ENCODE data around the gene SOX4.

The SOX4 gene

DNA sequence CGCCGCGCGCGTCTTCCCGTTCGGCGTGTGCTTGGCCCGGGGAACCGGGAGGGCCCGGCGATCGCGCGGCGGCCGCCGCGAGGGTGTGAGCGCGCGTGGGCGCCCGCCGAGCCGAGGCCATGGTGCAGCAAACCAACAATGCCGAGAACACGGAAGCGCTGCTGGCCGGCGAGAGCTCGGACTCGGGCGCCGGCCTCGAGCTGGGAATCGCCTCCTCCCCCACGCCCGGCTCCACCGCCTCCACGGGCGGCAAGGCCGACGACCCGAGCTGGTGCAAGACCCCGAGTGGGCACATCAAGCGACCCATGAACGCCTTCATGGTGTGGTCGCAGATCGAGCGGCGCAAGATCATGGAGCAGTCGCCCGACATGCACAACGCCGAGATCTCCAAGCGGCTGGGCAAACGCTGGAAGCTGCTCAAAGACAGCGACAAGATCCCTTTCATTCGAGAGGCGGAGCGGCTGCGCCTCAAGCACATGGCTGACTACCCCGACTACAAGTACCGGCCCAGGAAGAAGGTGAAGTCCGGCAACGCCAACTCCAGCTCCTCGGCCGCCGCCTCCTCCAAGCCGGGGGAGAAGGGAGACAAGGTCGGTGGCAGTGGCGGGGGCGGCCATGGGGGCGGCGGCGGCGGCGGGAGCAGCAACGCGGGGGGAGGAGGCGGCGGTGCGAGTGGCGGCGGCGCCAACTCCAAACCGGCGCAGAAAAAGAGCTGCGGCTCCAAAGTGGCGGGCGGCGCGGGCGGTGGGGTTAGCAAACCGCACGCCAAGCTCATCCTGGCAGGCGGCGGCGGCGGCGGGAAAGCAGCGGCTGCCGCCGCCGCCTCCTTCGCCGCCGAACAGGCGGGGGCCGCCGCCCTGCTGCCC lies 1.1 kb downstream of the SOX4 start:
- no peak for DNase-seq (ENCODE audit: low spot score)

DNA sequence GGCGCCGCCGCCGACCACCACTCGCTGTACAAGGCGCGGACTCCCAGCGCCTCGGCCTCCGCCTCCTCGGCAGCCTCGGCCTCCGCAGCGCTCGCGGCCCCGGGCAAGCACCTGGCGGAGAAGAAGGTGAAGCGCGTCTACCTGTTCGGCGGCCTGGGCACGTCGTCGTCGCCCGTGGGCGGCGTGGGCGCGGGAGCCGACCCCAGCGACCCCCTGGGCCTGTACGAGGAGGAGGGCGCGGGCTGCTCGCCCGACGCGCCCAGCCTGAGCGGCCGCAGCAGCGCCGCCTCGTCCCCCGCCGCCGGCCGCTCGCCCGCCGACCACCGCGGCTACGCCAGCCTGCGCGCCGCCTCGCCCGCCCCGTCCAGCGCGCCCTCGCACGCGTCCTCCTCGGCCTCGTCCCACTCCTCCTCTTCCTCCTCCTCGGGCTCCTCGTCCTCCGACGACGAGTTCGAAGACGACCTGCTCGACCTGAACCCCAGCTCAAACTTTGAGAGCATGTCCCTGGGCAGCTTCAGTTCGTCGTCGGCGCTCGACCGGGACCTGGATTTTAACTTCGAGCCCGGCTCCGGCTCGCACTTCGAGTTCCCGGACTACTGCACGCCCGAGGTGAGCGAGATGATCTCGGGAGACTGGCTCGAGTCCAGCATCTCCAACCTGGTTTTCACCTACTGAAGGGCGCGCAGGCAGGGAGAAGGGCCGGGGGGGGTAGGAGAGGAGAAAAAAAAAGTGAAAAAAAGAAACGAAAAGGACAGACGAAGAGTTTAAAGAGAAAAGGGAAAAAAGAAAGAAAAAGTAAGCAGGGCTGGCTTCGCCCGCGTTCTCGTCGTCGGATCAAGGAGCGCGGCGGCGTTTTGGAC lies 2.0 kb downstream of the SOX4 start:
- no peak for DNase-seq (ENCODE audit: low spot score)

DNA sequence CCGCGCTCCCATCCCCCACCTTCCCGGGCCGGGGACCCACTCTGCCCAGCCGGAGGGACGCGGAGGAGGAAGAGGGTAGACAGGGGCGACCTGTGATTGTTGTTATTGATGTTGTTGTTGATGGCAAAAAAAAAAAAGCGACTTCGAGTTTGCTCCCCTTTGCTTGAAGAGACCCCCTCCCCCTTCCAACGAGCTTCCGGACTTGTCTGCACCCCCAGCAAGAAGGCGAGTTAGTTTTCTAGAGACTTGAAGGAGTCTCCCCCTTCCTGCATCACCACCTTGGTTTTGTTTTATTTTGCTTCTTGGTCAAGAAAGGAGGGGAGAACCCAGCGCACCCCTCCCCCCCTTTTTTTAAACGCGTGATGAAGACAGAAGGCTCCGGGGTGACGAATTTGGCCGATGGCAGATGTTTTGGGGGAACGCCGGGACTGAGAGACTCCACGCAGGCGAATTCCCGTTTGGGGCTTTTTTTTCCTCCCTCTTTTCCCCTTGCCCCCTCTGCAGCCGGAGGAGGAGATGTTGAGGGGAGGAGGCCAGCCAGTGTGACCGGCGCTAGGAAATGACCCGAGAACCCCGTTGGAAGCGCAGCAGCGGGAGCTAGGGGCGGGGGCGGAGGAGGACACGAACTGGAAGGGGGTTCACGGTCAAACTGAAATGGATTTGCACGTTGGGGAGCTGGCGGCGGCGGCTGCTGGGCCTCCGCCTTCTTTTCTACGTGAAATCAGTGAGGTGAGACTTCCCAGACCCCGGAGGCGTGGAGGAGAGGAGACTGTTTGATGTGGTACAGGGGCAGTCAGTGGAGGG lies 2.8 kb downstream of the SOX4 start:
- no peak for DNase-seq (ENCODE audit: low spot score)

DNA sequence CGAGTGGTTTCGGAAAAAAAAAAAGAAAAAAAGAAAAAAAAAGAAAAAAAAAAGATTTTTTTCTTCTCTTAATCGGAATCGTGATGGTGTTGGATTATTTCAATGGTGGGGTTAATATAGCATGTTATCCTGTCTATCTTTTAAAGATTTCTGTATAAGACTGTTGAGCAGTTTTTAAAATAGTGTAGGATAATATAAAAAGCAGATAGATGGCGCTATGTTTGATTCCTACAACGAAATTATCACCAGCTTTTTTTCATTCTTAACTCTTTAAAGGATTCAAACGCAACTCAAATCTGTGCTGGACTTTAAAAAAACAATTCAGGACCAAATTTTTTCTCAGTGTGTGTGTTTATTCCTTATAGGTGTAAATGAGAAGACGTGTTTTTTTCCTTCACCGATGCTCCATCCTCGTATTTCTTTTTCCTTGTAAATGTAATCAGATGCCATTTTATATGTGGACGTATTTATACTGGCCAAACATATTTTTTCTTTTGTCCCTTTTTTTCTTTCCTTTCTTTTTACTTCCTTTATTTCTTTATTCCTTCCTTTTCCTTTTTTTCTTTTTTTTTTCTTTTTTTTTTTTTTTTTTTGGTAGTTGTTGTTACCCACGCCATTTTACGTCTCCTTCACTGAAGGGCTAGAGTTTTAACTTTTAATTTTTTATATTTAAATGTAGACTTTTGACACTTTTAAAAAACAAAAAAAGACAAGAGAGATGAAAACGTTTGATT lies 3.6 kb downstream of the SOX4 start:
- no peak for DNase-seq (ENCODE audit: low spot score)

DNA sequence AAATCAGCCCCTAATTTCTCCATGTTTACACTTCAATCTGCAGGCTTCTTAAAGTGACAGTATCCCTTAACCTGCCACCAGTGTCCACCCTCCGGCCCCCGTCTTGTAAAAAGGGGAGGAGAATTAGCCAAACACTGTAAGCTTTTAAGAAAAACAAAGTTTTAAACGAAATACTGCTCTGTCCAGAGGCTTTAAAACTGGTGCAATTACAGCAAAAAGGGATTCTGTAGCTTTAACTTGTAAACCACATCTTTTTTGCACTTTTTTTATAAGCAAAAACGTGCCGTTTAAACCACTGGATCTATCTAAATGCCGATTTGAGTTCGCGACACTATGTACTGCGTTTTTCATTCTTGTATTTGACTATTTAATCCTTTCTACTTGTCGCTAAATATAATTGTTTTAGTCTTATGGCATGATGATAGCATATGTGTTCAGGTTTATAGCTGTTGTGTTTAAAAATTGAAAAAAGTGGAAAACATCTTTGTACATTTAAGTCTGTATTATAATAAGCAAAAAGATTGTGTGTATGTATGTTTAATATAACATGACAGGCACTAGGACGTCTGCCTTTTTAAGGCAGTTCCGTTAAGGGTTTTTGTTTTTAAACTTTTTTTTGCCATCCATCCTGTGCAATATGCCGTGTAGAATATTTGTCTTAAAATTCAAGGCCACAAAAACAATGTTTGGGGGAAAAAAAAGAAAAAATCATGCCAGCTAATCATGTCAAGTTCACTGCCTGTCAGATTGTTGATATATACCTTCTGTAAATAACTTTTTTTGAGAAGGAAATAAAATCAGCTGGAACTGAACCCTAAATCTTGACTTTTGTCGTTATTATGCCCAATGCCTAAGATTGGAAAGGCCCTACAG lies 4.5 kb downstream of the SOX4 start:
- DNase-seq (ENCODE audit: low spot score): no peak

DNA sequence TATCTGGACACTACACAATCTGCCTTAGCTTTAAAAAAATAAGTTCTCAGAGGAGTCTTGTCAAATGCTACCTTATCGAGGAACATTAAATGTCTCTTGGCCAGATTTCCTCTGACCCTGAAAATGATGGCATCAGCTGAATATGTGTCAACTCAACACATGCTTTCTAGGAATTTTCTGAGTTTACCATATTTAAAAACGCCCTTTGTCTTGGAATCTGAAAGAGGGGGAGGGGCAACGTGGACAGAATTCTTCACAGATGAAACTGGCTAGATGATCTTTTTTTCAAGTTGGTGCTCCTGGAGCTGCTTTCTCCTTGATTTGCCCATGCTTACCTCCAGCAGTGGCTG lies 5.1 kb downstream of the SOX4 start:
- DNase-seq (ENCODE audit: low spot score): no peak

DNA sequence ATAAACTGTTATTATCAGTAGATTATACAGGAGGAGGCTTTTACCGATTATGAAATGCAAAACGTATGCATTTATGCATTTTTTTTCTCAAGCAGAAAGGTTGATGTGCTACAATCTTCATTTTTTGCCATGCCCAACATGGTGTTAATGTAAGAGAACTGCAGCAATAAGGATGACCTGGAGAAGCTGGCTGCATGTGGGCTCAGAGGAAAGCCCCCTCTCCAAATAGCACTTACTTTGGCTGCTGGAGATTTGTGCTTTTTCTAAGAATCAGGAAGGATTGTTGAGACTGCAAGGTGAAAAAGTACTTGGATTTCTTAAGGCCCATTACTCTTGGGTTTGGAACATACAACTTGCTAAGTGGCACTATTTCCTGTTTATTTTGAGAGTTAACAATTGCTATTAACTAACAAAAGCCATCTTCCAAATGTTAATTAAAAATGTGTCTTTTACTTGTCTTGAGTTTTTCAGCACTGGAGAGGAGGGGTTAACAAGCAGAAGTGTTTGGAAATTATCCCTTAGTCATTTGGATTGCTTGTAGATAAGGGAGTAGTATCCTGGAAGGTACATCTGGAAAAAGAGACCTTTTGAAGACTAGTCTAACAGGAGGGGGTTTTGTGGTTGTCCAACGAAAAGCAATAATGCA lies 5.6 kb downstream of the SOX4 start:
- no peak for DNase-seq (ENCODE audit: low spot score)

DNA sequence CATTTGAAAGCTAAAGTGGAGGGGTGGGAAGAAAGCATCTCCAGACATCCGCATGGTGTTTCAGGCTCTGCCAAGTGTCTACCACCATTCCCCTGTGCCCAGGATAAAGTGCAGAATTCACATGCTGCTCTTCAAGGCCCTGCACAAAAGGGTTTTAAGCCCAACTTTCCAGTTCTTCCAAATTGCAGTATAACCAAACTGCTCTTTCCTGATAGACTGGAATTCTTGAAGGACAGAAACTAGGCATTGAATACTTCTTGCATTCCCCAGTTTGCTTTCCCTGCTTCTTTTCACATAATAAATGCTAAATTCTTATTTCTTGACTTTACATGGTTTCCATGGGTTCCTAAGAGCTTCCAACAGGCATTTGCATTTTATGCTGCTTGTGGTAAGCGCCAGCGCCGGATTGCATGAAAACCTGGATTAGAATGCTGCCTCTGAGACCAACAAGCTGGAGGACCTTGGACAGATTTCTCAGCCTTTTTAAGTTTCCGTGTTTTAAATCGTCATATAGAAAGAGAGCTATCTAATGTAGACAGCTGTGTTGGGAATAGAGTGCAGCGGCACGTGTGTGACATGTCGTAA lies 7.9 kb downstream of the SOX4 start:
- no peak for DNase-seq (ENCODE audit: low spot score)

DNA sequence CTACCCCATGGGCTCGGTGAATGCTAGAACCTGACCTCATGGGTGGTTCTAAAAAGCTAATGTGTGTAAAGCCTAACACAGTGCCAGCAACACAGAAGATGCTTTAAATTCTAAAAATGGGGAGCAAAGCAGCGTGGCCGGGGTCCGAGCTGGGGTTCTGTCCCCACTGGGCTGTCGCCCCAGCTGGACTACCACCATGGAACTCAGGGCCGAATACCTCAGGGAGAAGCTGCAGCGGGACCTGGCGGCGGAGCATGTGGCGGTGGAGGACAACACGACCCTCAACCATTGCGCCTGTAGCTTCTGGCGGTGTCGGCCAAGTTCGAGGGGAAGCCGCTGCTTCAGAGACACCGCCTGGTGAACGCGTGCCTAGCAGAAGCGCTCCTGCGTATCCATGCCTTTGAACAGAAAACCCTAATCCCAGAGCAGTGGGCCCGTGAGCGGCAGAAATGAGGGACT lies 8.4 kb downstream of the SOX4 start:
- no peak for DNase-seq (ENCODE audit: low spot score)

DNA sequence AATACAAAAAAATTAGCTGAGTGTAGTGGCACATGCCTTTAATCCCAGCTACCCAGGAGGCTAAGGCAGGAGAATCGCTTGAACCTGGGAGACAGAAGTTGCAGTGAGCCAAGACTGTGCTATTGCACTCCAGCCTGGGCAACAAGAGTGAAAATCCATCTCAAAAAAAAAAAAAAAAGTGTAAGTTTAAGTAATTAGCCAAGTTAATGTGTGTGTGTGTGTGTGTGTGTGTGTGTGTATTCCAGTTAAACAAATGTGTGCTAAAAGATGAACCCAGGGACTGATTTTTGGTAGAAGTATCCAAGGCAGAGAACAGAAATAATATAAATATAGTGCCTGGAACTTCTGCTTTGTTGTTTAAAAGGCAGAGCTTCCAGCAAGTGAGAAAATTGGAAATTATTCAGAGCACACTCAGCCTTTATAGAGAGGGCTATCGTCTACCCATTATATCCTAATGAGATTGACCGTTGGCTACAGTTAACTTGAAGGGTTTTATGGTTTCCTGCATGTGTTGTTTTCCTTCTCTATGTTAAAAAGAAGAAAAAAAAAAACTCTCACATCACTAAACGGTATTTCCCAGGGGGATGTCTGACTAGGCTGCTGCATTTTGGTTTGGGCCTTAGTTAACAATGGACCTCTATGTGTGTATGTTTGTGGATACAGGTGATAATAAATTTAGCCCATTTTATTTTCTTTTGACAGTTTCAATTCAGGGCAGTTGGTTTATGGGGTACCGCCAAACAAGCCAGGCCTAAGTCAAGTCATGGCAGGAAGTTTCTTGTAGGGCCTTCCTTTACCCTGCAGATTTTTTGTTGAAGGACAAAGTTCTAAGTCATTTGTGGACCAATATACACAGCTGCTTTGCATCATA lies 9.8 kb downstream of the SOX4 start:
- no peak for DNase-seq (ENCODE audit: low spot score)

DNA sequence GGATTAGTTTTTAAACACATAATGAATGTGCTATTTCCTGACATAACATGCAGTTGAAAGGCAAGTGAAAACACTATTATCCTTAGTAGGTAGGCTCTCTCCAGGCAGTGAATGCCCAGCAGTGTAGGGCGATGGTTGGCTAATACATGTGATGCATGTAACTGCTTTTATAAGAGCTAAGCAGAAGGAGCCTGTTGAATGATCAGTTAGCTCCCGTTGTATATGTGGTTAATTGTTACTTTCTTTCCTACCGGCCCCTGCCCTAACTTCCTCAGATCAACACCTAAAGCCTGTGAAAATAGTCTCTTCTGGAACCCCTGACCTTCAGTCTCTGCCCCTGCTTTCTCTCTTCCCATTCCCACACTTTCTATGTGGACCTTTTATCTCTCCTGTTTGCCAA lies 10.5 kb downstream of the SOX4 start:
- DNase-seq (ENCODE audit: low spot score): no peak

DNA sequence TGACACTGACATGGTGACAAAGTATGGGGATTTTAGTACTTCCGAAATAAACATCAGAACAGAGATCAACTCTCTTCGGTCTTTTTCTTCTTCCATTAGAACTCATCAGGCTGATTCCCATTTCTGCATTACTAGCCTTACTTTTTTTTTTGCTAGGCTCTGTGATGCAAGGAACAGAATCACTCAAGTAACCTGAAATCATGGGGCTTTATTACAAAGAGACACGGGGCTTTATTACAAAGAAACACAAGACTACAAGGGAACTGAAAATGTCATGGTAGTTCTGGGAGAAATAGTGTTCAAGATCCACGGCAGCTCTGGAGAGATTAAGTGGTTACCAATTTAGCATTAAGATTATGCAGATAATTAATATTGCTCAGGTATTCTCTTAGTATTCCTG lies 11.6 kb downstream of the SOX4 start:
- no peak for DNase-seq (ENCODE audit: low spot score)

DNA sequence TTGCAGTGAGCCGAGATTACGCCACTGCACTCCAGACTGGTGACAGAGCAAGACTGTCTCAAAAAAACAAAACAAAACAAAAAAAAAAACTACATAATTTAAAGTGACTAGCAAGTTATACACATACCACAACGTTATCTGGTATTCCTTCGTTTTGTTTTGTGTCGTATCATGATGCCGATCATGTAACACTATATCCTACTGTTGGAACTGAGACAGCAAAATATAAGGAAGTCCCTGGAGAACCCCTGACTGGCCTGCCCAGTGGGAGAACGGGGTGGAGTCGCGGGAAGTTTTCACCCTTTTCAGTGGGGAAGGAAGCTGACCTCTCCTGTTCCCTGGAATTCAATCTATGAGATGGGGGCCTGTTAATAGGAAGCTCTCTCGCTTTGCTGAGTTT lies 15.1 kb downstream of the SOX4 start:
- DNase-seq (ENCODE audit: low spot score): no peak

DNA sequence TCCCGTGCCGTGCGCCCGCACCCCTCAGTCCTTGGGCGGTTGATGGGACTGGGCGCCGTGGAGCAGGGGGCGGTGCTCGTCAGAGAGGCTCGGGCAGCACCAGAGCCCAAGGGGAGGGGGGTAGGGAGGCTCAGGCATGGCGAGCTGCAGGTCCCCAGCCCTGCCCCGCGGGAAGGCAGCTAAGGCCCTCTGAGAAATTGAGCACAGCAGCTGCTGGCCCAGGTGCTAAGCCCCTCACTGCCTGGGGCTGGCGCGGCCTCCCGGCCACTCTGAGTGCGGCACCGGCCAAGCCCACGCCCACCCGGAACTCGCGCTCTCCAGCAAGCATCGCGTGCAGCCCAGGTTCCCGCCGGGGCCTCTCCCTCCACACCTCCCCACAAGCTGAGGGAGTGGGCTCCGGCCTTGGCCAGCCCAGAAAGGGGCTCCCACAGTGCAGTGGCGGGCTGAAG lies 16.4 kb downstream of the SOX4 start:
- DNase-seq (ENCODE audit: low spot score): no peak

DNA sequence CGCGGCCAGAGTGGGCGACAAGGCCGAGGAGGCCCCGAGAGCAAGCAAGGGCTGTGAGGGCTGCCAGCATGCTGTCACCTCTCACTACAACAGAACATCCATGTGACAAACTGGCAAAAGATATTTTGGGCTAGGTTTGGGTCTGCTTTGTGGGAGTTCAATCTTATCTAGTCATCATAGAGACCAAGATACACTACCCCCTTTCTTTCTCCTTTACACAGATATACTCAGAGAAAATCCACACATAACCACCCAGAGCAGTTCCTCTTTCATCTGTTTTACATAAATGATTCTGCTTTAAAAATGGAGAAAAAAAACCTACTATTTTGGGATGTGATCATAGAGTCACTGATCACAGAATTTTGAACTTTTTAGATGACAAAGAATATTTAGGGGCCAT lies 16.8 kb downstream of the SOX4 start:
- DNase-seq (ENCODE audit: low spot score): no peak

DNA sequence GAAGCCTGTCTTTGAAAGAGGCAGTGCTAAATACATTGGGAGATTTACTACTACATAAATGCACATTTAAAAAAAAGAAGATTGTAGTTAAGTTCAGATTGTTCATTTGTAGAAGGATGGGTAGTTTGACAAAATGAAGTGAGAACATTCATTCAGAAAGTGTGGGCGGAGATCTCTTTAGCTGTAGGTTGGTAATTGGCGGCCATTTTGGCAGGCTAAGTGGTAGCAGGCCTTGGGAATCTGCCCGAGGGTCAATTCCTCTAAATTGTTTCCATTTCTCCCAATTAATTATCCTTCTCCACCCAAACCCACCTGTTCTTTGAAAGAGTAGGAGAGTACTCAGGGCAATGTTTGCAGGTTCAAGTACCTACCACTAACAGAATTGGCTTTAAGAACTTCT lies 17.9 kb downstream of the SOX4 start:
- no peak for DNase-seq (ENCODE audit: low spot score)

DNA sequence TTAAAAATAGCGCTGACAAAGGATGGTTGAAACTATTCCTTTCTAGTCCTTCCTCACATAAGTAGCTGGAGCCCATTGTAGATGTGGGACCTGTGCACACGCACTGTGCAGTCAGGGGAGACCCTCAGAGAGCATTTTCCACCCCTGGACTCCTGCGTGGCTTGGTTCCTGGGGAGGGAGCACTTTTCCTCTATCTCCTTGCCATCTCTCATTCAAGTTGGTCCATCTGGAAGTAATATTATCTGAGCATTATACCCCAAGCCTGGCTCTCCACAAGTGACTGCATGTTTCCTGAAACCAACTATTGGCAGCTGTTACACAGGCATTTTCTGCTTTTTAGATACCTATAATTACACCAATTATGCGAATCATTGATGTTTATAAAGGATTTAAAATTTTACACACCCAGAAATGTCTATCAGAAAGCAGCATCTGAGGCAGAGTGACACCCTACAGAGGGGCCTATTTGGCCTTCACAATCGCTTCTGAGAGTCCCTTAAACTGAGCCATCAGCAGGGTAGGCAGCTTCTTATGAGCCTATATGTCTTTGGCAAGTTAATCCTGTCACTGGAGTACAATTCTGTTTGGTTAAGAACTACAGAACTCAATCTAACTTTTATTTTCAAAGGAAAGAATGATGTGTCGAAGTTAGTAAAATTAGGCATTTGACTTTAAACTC lies 18.7 kb downstream of the SOX4 start:
- no peak for DNase-seq (ENCODE audit: low spot score)

DNA sequence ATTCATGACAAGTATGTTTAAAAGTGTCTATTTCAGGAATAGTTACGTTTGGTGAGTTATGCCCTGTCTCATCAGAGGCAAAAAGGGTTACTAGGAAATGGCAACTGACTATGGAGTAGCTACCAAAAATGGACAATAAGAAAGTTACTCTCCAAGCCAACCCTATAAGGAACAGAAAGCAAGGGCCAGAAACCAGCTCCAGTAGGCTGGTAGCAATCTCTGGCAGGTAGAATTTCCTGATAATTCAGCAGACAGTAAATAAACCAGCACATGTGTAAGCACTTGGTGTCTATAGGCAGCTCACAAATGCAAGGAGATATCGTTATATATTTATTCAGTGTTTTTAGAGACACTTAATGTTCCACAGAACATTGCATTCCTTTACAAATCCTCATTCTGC lies 20.3 kb downstream of the SOX4 start:
- DNase-seq (ENCODE audit: low spot score): no peak

All from CD4-positive, alpha-beta T cell treated with Interleukin-6 at 100 ng/mL for 8 hours (primary cell).